HG02840 (cell line): ENCODE measurements around the gene AMTN.
"Not testable (repeated sequence)": the region's sequence is repeated elsewhere in the genome, so short reads cannot be mapped to it uniquely, and the experiment has no call there.

Source experiments
- ATAC-seq: cut with Tn5 transposase; IDR thresholded peaks from one replicate; pipeline ENCODE4 v1.9.1; 2021; ENCODE audit warnings: mild to moderate bottlenecking, moderate library complexity, moderate number of reproducible peaks; ENCODE audit not compliant: unreplicated experiment, low FRiP score

Gene AMTN

GRCh38 chr4:70518269-70518668, at the start of gene AMTN:
Gene AMTN, plus strand, starts transcription at chr4:70518569. Its CDS starts 209 bp downstream, at chr4:70518778.
- no peak for ATAC-seq

- ATAC-seq, result no peak
These were observed 46.5 kb upstream of the AMTN start, which contains the start of gene MUC7 for GRCh38 chr4:70471897-70472296. Gene MUC7, plus strand, starts transcription at chr4:70472197. Its CDS starts 1,825 bp downstream, at chr4:70474022.

- no peak for ATAC-seq
These were observed 44.7 kb upstream of the AMTN start for GRCh38 chr4:70473679-70474078.

- no peak for ATAC-seq
These were observed 29.6 kb upstream of the AMTN start for GRCh38 chr4:70488748-70489147.

GRCh38 chr4:70496231-70496630, 22.1 kb upstream of the AMTN start:
- ATAC-seq, result no peak

GRCh38 chr4:70501838-70502237, 16.5 kb upstream of the AMTN start:
- not testable (repeated sequence) for ATAC-seq

GRCh38 chr4:70504733-70505132, 13.6 kb upstream of the AMTN start:
- no peak for ATAC-seq

GRCh38 chr4:70505151-70505748, 13.1 kb upstream of the AMTN start:
- no peak for ATAC-seq

- no peak for ATAC-seq
These were observed 9.6 kb upstream of the AMTN start for GRCh38 chr4:70508801-70509200.

GRCh38 chr4:70511365-70511764, 7.0 kb upstream of the AMTN start:
- ATAC-seq, result no peak

- no peak for ATAC-seq
These were observed 2.8 kb upstream of the AMTN start for GRCh38 chr4:70515367-70516250.

- ATAC-seq, result no peak
These were observed 347 bp downstream of the AMTN start for GRCh38 chr4:70518716-70519115.

- ATAC-seq, result no peak
These were observed 4.3 kb downstream of the AMTN start for GRCh38 chr4:70522626-70523025.

GRCh38 chr4:70530997-70531396, 12.6 kb downstream of the AMTN start:
- no peak for ATAC-seq

- no peak for ATAC-seq
These were observed 13.6 kb downstream of the AMTN start for GRCh38 chr4:70531981-70532380.

GRCh38 chr4:70533211-70533610, 14.8 kb downstream of the AMTN start:
- no peak for ATAC-seq

- no peak for ATAC-seq
These were observed 15.4 kb downstream of the AMTN start for GRCh38 chr4:70533791-70534190.

GRCh38 chr4:70534886-70535285, 16.5 kb downstream of the AMTN start:
- ATAC-seq, result not testable (repeated sequence)

GRCh38 chr4:70538869-70539268, 20.5 kb downstream of the AMTN start:
- no peak for ATAC-seq

- ATAC-seq, result no peak
These were observed 26.0 kb downstream of the AMTN start for GRCh38 chr4:70544279-70544868.

GRCh38 chr4:70556856-70557255, 38.5 kb downstream of the AMTN start:
- ATAC-seq, result no peak
